ENCODE data around the gene THSD8. TPM values are rescaled to one million over a fixed set of nuclear protein-coding genes. Genes with fewer than 3 reads are reported as not detected.

The THSD8 gene
- total and polyA plus RNA-seq, 7 experiments from 2014 or later = 0.80 to 18.9 (median 2.1) TPM; not detected in 3

DNA sequence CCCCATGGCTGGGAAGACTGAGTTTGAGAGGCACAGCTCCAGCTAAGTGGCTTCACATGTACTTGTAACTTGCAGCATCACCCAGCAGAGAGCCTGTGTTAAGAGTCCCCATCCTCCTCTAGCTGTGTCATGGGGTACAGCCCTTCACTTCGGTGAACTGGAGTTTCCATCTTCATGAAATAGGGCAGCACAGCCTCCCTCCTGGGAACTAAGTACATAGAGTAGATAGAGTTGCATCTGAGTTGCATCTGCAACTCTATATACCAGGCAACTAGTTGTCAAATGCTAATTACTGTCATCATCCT lies 1.5 kb upstream of the THSD8 start:
- H3K27ac Mint-ChIP-seq = peak overlapping the region; percentile 30 to 82 (median 75)
- POLR2A ChIA-PET = interaction anchor here (0.6 to 5.1 kb wide), 9 partner anchors 8 to 185 kb away, joined by 3 to 31 read pairs (median 5); partner anchors contain the start of genes GET3 and JUNB
- CTCF ChIA-PET = interaction anchor here (0.9 to 9.8 kb wide), 4 partner anchors 8 to 47 kb away, joined by 6 to 169 read pairs (median 60); partner anchors contain the start of gene HOOK2
- no peaks in the 10 kb centered on the region for H3K9me3 ChIP-seq (ENCODE audit: control insufficient read depth in 2 of 3, low read length in 3 of 3)
- intact Hi-C loops (cut with micrococcal nuclease) = loop anchor here (2.0 to 5.0 kb wide), 2 partner anchors 37 to 66 kb away; partner anchors contain the start of genes MAST1 (in 1 of the 2) and TRIR (in 1 of the 2)
- peak overlapping the region; percentile 85 to 92 (median 88) for H3K4me3 Mint-ChIP-seq
- H3K36me3 ChIP-seq (ENCODE audit: control insufficient read depth in 2 of 3, insufficient read depth in 3 of 3, low read length in 3 of 3) = peaks cover 0 to 28% (median 5%) of the 10 kb centered on the region in 3 experiments
- no peaks in the 10 kb centered on the region for H3K27me3 ChIP-seq (ENCODE audit: control insufficient read depth in 2 of 2, insufficient read depth in 2 of 2, low read length in 2 of 2)
- ATAC-seq = no peak
- peaks cover 13 to 23% of the 10 kb centered on the region in 2 donors for H3K4me1 ChIP-seq (ENCODE audit: control insufficient read depth in 2 of 2, insufficient read depth in 2 of 2, low read length in 2 of 2)
- H3K9me3 Mint-ChIP-seq = no peaks in the 10 kb centered on the region
- no peak for DNase-seq
- peak overlapping the region; percentile 88 for H3K4me3 ChIP-seq (ENCODE audit: low read length)
- H3K36me3 Mint-ChIP-seq = peaks cover 0 to 9% (median 0%) of the 10 kb centered on the region in 5 donors
- H3K4me1 Mint-ChIP-seq = peaks cover 20 to 38% (median 33%) of the 10 kb centered on the region in 7 donors
- H3K27ac ChIP-seq (ENCODE audit: low read depth, low read length) = peak overlapping the region; percentile 86
- peaks cover 0 to 6% (median 0%) of the 10 kb centered on the region in 5 donors for H3K27me3 Mint-ChIP-seq

DNA sequence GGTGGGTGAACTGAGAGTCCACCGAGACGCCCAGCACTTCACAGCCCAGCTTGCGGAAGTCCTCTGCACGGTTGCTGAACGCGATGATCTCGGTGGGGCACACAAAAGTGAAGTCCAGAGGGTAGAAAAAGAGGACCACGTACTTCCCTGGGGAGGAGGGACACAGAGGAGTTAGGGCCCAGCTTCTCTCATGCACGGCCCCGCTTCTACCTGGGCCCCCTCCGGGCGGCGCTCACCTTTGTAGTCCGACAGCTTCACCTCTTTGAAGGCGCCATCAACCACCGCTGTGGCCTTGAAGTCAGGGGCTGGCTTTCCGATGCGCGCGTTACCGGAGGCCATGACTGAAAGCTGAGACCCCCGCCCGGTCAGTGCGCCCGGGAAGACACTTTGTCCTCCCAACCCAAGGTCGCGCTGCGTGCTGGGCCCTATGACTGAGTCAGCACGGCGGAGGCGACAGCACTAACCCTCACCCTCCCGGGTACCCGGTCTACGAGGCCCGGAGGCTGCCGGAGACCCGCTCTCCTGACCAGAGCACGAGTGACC lies 875 bp upstream of the THSD8 start:
- POLR2A ChIA-PET = interaction anchor here (0.6 to 5.1 kb wide), 8 partner anchors 9 to 186 kb away, joined by 3 to 31 read pairs (median 6); partner anchors contain the start of genes GET3 and JUNB
- peak overlapping the region; percentile 88 for H3K4me3 ChIP-seq (ENCODE audit: low read length)
- DNase-seq (peak in 1 of 9 donors; percentile 47), ATAC-seq (no peak)
- H3K4me3 Mint-ChIP-seq = peak overlapping the region; percentile 85 to 92 (median 88)
- H3K27ac ChIP-seq (ENCODE audit: low read depth, low read length) = peak overlapping the region; percentile 86
- H3K27ac Mint-ChIP-seq = peak overlapping the region; percentile 59 to 88 (median 76)
- H3K9me3 Mint-ChIP-seq = no peaks in the 10 kb centered on the region
- peaks cover 0 to 9% (median 0%) of the 10 kb centered on the region in 5 donors for H3K36me3 Mint-ChIP-seq
- peaks cover 16 to 20% of the 10 kb centered on the region in 2 donors for H3K4me1 ChIP-seq (ENCODE audit: control insufficient read depth in 2 of 2, insufficient read depth in 2 of 2, low read length in 2 of 2)
- H3K4me1 Mint-ChIP-seq = peaks cover 14 to 33% (median 31%) of the 10 kb centered on the region in 7 donors
- H3K36me3 ChIP-seq (ENCODE audit: control insufficient read depth in 2 of 3, insufficient read depth in 3 of 3, low read length in 3 of 3) = peaks cover 0 to 28% (median 5%) of the 10 kb centered on the region in 3 experiments
- CTCF ChIA-PET = interaction anchor here (0.9 to 9.8 kb wide), 5 partner anchors 9 to 47 kb away, joined by 3 to 169 read pairs (median 8); partner anchors contain the start of gene HOOK2
- H3K27me3 ChIP-seq (ENCODE audit: control insufficient read depth in 2 of 2, insufficient read depth in 2 of 2, low read length in 2 of 2) = no peaks in the 10 kb centered on the region
- intact Hi-C loops (cut with micrococcal nuclease) = loop anchor here (2.0 to 5.0 kb wide), 2 partner anchors 36 to 66 kb away; partner anchors contain the start of genes MAST1 (in 1 of the 2) and TRIR (in 1 of the 2)
- H3K9me3 ChIP-seq (ENCODE audit: control insufficient read depth in 2 of 3, low read length in 3 of 3) = no peaks in the 10 kb centered on the region
- peaks cover 0 to 6% (median 0%) of the 10 kb centered on the region in 5 donors for H3K27me3 Mint-ChIP-seq

DNA sequence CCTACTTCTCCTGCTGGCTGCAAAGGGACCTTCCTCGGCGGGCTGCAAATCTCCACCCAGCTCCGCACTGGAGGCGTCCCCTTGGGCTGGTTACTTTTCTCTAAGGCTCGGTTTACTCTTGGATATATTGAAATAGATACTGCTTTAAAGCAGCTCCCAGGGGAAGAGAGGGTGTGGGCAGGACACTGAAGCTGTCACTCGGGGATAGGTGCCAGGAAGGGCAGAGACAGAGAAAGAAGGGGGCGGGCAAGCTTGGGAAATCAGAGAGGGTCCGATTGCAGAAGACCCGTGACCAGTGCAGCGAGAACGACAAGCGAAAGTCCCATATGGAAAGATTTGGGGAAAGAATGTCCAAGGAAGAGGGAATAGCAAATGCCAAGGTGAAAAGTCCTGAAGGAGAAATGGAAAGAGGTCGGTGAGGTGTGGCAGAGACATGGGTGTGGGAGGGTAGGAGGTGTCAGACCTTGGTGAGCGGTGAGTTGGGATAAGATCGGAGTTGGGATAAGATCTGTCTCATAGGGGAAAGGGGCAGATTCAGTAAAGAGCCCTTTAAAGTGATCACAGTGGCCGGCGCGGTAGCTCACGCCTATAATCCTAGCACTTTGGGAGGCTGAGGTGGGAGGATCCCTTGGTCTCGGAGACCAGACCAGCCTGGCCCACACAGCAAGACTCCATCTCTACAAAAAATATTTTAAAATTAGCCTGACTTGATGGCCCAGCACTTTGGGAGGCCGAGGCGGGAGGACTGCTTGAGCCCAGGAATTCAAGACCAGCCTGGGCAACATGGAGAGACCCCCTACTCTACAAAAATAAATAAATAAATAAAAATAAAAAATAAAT lies 618 bp downstream of the THSD8 start:
- CTCF ChIA-PET = interaction anchor here (1.0 to 9.8 kb wide), 4 partner anchors 26 to 45 kb away, joined by 5 to 169 read pairs (median 6); partner anchors contain the start of gene HOOK2

DNA sequence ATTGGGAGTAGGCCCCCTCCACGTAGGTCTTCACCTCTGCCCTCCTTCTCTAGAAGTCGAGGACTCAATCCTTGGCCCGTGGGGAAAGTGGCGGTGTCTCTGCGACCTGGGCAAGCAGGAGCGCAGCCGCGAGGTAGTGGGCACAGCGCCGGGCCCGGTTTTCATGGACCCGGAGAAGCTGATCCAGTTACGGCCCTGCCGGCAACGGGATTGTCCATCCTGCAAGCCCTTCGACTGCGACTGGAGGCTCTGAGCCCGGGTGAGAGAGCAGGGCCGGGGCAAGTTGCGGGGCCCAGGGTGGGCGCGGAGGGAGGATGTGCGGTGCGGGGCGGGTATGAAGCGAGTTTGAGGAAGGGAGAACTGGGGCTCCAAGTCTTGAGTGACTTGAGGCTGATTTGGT lies 2.2 kb downstream of the THSD8 start:
- no peak overlapping the region for H3K4me3 ChIP-seq (ENCODE audit: low read length)
- intact Hi-C loops (cut with micrococcal nuclease) = loop anchor here in 1 of 2 donors (5.0 kb wide), 1 partner anchor 33 kb away; the partner anchor contains the start of gene MAST1
- ChIA-PET CTCF (interaction anchor here (1.4 kb wide), 1 partner anchor 44 kb away, joined by 5 read pairs; no protein-coding TSS in a partner anchor), POLR2A (interaction anchor here (1.6 to 5.1 kb wide), 3 partner anchors 12 to 26 kb away, joined by 5 to 31 read pairs (median 27); partner anchors contain the start of gene JUNB)
- DNase-seq (no peak), ATAC-seq (no peak)
- H3K27me3 ChIP-seq (ENCODE audit: control insufficient read depth in 2 of 2, insufficient read depth in 2 of 2, low read length in 2 of 2) = no peaks in the 10 kb centered on the region
- H3K27ac ChIP-seq (ENCODE audit: low read depth, low read length) = no peak overlapping the region
- H3K4me3 Mint-ChIP-seq = peak overlapping the region in 2 of 10 donors; percentile 14 to 64
- H3K4me1 Mint-ChIP-seq = peaks cover 15 to 42% (median 35%) of the 10 kb centered on the region in 7 donors
- H3K27ac Mint-ChIP-seq = no peak overlapping the region
- H3K4me1 ChIP-seq (ENCODE audit: control insufficient read depth in 2 of 2, insufficient read depth in 2 of 2, low read length in 2 of 2) = peaks cover 26 to 28% of the 10 kb centered on the region in 2 donors
- no peaks in the 10 kb centered on the region for H3K9me3 ChIP-seq (ENCODE audit: control insufficient read depth in 2 of 3, low read length in 3 of 3)
- H3K27me3 Mint-ChIP-seq = peaks cover 0 to 6% (median 0%) of the 10 kb centered on the region in 5 donors
- peaks cover 0 to 23% (median 5%) of the 10 kb centered on the region in 3 experiments for H3K36me3 ChIP-seq (ENCODE audit: control insufficient read depth in 2 of 3, insufficient read depth in 3 of 3, low read length in 3 of 3)
- H3K36me3 Mint-ChIP-seq = peaks cover 0 to 9% (median 3%) of the 10 kb centered on the region in 5 donors
- H3K9me3 Mint-ChIP-seq = peaks cover 0 to 1% (median 0%) of the 10 kb centered on the region in 11 donors

More for the DNA sequence above, 618 bp downstream of the THSD8 start:
- H3K36me3 Mint-ChIP-seq = peaks cover 0 to 6% (median 0%) of the 10 kb centered on the region in 5 donors
- H3K27ac Mint-ChIP-seq = peak overlapping the region in 7 of 9 donors; percentile 21 to 90 (median 71)
- peaks cover 0 to 28% (median 5%) of the 10 kb centered on the region in 3 experiments for H3K36me3 ChIP-seq (ENCODE audit: control insufficient read depth in 2 of 3, insufficient read depth in 3 of 3, low read length in 3 of 3)
- peaks cover 0 to 6% (median 0%) of the 10 kb centered on the region in 5 donors for H3K27me3 Mint-ChIP-seq
- no peak for DNase-seq
- peak overlapping the region; percentile 86 for H3K27ac ChIP-seq (ENCODE audit: low read depth, low read length)
- H3K4me1 ChIP-seq (ENCODE audit: control insufficient read depth in 2 of 2, insufficient read depth in 2 of 2, low read length in 2 of 2) = peaks cover 26 to 28% of the 10 kb centered on the region in 2 donors
- H3K4me3 ChIP-seq (ENCODE audit: low read length) = peak overlapping the region; percentile 88
- H3K27me3 ChIP-seq (ENCODE audit: control insufficient read depth in 2 of 2, insufficient read depth in 2 of 2, low read length in 2 of 2) = no peaks in the 10 kb centered on the region
- POLR2A ChIA-PET = interaction anchor here (0.5 to 5.1 kb wide), 9 partner anchors 10 to 188 kb away, joined by 3 to 31 read pairs (median 3); partner anchors contain the start of genes GCDH and JUNB
- H3K4me3 Mint-ChIP-seq = peak overlapping the region; percentile 85 to 91 (median 88)
- H3K9me3 ChIP-seq (ENCODE audit: control insufficient read depth in 2 of 3, low read length in 3 of 3) = no peaks in the 10 kb centered on the region
- intact Hi-C loops (cut with micrococcal nuclease) = loop anchor here in 1 of 2 donors (5.0 kb wide), 1 partner anchor 35 kb away; the partner anchor contains the start of gene MAST1
- peaks cover 0 to 1% (median 0%) of the 10 kb centered on the region in 11 donors for H3K9me3 Mint-ChIP-seq
- H3K4me1 Mint-ChIP-seq = peaks cover 15 to 37% (median 34%) of the 10 kb centered on the region in 7 donors
- ATAC-seq = no peak

DNA sequence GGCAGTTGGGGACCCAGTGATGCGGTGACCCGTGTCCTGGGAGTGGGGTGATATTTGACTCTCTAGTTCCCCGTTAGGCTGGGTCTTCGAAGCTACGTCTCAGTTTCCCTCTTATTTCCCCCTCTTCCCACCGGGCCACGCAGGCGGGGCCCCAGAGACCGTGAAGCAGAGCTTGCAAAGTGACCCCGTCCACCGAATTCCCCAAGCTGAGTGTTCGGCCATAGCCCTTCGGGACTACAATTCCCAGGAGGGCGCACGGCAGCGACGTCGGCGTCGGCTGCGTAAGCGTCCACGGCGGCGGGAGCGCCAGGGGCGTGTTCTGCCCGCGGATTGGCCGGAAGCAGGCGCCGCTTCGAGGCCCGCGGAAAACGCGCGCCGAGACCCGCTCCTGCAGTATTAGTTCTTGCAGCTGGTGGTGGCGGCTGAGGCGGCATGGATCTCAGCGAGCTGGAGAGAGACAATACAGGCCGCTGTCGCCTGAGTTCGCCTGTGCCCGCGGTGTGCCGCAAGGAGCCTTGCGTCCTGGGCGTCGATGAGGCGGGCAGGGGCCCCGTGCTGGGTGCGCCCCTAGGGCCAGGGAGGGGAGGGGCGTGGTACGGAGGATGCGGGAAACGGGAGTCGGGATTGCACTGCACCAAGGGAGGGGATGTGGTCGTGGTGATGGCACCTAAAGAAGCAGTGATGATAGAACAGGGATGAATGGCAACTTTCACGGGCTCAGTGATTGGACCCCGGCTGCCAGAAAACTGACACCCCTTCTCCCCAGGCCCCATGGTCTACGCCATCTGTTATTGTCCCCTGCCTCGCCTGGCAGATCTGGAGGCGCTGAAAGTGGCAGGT lies 4.6 kb downstream of the THSD8 start, which contains the start of gene RNASEH2A:
RNASEH2A (plus strand) TSS at position 343 of the 840 bp plus-strand sequence; CDS start at position 433, 90 bp downstream.
- ChIA-PET POLR2A (interaction anchor here (0.6 to 2.4 kb wide), 9 partner anchors 11 to 85 kb away, joined by 3 to 25 read pairs (median 6); partner anchors contain the start of gene JUNB), CTCF (interaction anchor here (0.7 to 1.5 kb wide), 4 partner anchors 11 to 48 kb away, joined by 3 to 5 read pairs (median 3); no protein-coding TSS in a partner anchor)
- Histone ChIP-seq H3K36me3 (ENCODE audit: control insufficient read depth in 2 of 3, insufficient read depth in 3 of 3, low read length in 3 of 3) (peaks cover 0 to 9% (median 0%) of the 10 kb centered on the region in 3 experiments), H3K4me1 (ENCODE audit: control insufficient read depth in 2 of 2, insufficient read depth in 2 of 2, low read length in 2 of 2) (peaks cover 18% of the 10 kb centered on the region in 2 donors), H3K4me3 (ENCODE audit: low read length) (peak within 1 kb of the TSS; percentile 73), H3K27me3 (ENCODE audit: control insufficient read depth in 2 of 2, insufficient read depth in 2 of 2, low read length in 2 of 2) (no peaks in the 10 kb centered on the region), H3K9me3 (ENCODE audit: control insufficient read depth in 2 of 3, low read length in 3 of 3) (no peaks in the 10 kb centered on the region), H3K27ac (ENCODE audit: low read depth, low read length) (peak within 1 kb of the TSS; percentile 70)
- DNase-seq (peak; percentile 74 to 87 (median 84)), ATAC-seq (peak; percentile 95)
- Mint-ChIP-seq H3K4me3 (peak within 1 kb of the TSS; percentile 81 to 96 (median 91)), H3K9me3 (peaks cover 0 to 1% (median 0%) of the 10 kb centered on the region in 11 donors), H3K36me3 (peaks cover 0 to 7% (median 3%) of the 10 kb centered on the region in 5 donors), H3K27me3 (peaks cover 0 to 6% (median 0%) of the 10 kb centered on the region in 5 donors), H3K4me1 (peaks cover 15 to 26% (median 21%) of the 10 kb centered on the region in 7 donors), H3K27ac (peak within 1 kb of the TSS; percentile 71 to 94 (median 89))
- intact Hi-C loops (cut with micrococcal nuclease) = loop anchor here (1.0 to 2.0 kb wide), 4 partner anchors 14 to 132 kb away; partner anchors contain the start of genes GET3 (in 2 of the 2) and CALR (in 1 of the 2)

Measured in naive thymus-derived CD4-positive, alpha-beta T cell (primary cell).